ENCODE measurements around the gene C16orf96.

GRCh38 chr16:4599545-4599944, 43.4 kb downstream of the C16orf96 start:
- TF ChIP-seq POLR2AphosphoS5 (IDR thresholded peaks at IDR 0.05; ENCODE audit: low read depth), result no peak
- TF ChIP-seq, protein P1, sequence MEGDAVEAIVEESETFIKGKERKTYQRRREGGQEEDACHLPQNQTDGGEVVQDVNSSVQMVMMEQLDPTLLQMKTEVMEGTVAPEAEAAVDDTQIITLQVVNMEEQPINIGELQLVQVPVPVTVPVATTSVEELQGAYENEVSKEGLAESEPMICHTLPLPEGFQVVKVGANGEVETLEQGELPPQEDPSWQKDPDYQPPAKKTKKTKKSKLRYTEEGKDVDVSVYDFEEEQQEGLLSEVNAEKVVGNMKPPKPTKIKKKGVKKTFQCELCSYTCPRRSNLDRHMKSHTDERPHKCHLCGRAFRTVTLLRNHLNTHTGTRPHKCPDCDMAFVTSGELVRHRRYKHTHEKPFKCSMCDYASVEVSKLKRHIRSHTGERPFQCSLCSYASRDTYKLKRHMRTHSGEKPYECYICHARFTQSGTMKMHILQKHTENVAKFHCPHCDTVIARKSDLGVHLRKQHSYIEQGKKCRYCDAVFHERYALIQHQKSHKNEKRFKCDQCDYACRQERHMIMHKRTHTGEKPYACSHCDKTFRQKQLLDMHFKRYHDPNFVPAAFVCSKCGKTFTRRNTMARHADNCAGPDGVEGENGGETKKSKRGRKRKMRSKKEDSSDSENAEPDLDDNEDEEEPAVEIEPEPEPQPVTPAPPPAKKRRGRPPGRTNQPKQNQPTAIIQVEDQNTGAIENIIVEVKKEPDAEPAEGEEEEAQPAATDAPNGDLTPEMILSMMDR (conservative IDR thresholded peaks at IDR 0.05; ENCODE audit: low read depth in 2 of 2), result no peak
- no peak for TF ChIP-seq EZH2phosphoT487 (IDR thresholded peaks at IDR 0.05; ENCODE audit: unreplicated experiment)
- TF ChIP-seq EZH2 (IDR thresholded peaks at IDR 0.05; ENCODE audit: low read depth, unreplicated experiment), result no peak
- TF ChIP-seq REST (IDR thresholded peaks at IDR 0.05; ENCODE audit: unreplicated experiment), result no peak
- TF ChIP-seq, protein P2, sequence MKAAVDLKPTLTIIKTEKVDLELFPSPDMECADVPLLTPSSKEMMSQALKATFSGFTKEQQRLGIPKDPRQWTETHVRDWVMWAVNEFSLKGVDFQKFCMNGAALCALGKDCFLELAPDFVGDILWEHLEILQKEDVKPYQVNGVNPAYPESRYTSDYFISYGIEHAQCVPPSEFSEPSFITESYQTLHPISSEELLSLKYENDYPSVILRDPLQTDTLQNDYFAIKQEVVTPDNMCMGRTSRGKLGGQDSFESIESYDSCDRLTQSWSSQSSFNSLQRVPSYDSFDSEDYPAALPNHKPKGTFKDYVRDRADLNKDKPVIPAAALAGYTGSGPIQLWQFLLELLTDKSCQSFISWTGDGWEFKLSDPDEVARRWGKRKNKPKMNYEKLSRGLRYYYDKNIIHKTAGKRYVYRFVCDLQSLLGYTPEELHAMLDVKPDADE (IDR thresholded peaks at IDR 0.05), result no peak
- TF ChIP-seq JUNB (IDR thresholded peaks at IDR 0.05; ENCODE audit: unreplicated experiment), result no peak
- no peak for TF ChIP-seq STAT1 (IDR thresholded peaks at IDR 0.05; ENCODE audit: unreplicated experiment)

Measured in GM23338 (cell line).